Kidney epithelial cell (primary cell): ENCODE measurements around the gene CREG1. TPM values are rescaled to one million over a fixed set of nuclear protein-coding genes. Genes with fewer than 3 reads are reported as not detected.

ENCODE experiments used
- DNase-seq: peaks from one replicate; pipeline ENCODE4 v3.0.0-alpha.2; 2010; ENCODE audit warnings: low read depth
- H3K27me3 ChIP-seq: 2 replicates; pipeline ENCODE4 v1.6.0; 2011; ENCODE audit warnings: low read length; ENCODE audit not compliant: control insufficient read depth, insufficient read depth
- H3K36me3 ChIP-seq: 2 replicates; pipeline ENCODE4 v1.5.1; 2011; ENCODE audit warnings: low read length; ENCODE audit not compliant: control insufficient read depth, insufficient read depth
- H3K4me3 ChIP-seq: 2 replicates; pipeline ENCODE4 v1.5.1; 2011; ENCODE audit warnings: low read depth, mild to moderate bottlenecking, control low read depth, low read length
- total RNA-seq: library from RNA; depleted of rRNA; stranded (reverse); fragments of >200 nt; gene quantifications from 2 replicates; pipeline ENCODE4 v1.2.3, GENCODE V29; 2015
- TF ChIP-seq, protein P1 (sequence below): IDR thresholded peaks from 2 replicates; pipeline ENCODE4 v1.5.1; 2011; ENCODE audit warnings: mild to moderate bottlenecking, moderate library complexity, low read length, control low read depth, inconsistent platforms; ENCODE audit not compliant: insufficient read depth, poor library complexity, severe bottlenecking

Gene CREG1
- total RNA-seq, 1 donor from 2014 or later = 57.3 TPM

DNA sequence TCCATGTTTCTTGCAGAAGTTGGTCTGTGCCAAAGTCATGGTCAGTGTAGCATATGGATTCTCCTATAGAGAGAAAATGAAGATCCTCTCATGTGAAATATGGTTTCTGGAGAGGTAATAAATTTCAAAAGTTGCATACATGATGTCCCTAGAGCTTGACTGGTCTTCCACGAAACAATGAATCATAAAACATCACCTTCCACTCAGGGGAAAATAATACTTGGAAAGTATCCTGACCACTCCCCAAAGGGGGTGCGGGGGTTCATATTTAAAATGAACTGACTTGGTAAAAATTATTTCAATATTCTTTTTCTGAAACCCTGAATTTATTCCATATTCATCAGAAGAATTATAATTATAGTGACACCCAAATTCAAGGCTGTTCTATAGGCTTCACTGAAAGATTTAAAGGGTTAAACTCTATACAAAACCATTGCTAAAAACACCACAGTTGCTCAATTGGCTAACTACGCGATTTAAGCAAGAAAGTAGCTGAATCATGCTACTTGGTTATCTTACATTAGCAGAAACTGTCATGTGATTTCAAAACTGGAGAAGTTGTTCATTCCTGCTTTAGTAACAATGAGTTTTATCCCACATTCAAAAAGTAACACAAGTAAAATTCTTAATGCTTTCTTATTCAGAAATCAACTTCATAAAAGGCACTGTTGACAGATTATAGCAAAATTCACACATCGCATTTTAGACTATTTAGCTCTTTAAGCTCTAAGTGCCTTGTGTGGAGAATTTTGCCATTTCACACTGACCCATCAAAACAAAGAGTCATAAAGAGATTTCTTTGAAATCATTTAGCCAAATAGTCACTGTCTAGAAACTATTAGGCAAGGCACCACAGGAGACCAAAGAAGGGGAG lies 5.3 kb downstream of the CREG1 start:
- no peaks in the 10 kb centered on the region for H3K36me3 ChIP-seq
- H3K4me3 ChIP-seq = no peak overlapping the region
- DNase-seq = no peak
- TF ChIP-seq, protein P1, sequence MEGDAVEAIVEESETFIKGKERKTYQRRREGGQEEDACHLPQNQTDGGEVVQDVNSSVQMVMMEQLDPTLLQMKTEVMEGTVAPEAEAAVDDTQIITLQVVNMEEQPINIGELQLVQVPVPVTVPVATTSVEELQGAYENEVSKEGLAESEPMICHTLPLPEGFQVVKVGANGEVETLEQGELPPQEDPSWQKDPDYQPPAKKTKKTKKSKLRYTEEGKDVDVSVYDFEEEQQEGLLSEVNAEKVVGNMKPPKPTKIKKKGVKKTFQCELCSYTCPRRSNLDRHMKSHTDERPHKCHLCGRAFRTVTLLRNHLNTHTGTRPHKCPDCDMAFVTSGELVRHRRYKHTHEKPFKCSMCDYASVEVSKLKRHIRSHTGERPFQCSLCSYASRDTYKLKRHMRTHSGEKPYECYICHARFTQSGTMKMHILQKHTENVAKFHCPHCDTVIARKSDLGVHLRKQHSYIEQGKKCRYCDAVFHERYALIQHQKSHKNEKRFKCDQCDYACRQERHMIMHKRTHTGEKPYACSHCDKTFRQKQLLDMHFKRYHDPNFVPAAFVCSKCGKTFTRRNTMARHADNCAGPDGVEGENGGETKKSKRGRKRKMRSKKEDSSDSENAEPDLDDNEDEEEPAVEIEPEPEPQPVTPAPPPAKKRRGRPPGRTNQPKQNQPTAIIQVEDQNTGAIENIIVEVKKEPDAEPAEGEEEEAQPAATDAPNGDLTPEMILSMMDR = no peak
- no peaks in the 10 kb centered on the region for H3K27me3 ChIP-seq

DNA sequence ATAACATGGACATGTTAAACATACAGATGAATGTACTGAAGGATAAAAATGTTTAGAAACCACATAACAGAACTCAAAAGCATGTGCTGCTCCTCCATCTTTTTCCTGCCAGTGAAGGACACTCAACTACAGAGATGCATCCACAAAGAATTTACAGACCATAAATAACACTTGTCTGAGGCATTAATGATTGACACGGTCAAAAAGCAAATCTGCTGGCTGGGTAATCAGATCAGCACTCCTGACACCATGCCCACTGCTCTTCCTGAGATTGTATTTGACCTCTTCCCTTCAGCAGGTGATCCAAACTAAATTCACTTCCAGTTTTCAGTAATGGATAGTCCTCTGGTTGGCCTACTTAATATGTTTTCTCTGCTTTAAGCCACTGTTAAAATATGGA lies 6.6 kb downstream of the CREG1 start:
- Histone ChIP-seq H3K4me3 (no peak overlapping the region), H3K36me3 (no peaks in the 10 kb centered on the region), H3K27me3 (no peaks in the 10 kb centered on the region)
- no peak for DNase-seq
- TF ChIP-seq, protein P1 = no peak

DNA sequence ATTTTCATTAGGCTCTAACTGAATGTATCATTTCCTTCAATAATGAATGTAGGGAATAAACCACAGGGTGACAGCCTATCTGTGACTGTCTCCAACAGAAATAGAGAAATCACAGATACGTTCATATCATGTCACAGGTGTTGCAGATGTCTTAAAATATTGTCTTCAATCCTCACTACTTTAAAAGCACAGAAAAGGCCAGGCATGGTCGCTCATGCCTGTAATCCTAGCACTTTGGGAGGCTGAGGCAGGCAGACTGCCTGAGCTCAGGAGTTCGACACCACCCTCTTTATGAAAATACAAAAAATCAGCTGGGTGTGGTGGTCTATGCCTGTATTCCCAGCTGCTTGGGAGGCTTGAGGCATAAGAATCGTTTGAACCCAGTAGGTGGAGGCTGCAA lies 8.2 kb downstream of the CREG1 start:
- TF ChIP-seq, protein P1 = no peak
- no peaks in the 10 kb centered on the region for H3K27me3 ChIP-seq
- no peak overlapping the region for H3K4me3 ChIP-seq
- no peak for DNase-seq
- no peaks in the 10 kb centered on the region for H3K36me3 ChIP-seq

DNA sequence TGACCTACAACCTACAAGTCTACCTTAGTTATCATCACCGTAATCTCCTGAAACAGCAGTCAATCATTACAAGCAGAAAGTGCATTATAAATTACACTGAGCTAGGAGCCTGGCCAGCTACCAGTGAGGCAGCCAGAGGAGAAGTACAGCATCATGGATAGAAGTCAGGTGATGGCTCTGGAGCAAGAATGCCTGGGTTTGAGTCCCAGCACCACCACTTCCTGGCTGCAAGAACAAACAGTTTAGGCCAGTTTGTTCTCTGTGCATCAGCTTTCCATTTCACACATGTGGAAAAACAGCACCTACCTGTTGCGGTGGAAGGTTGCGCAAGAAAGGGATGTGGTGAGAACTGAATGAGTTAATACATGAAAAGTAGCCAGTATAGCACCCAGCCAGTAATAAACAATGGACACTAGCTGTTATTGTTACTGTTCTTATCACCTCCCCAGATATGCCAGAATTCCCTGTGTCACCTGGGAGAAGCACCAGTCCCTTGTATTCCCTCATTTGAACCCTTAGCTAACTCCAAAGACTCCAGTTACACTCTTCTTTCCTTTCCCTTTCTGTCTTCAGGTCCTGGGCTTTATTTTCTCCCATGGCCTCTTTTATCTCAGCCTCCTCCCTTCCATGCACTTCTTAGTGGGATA lies 9.0 kb downstream of the CREG1 start:
- Histone ChIP-seq H3K27me3 (no peaks in the 10 kb centered on the region), H3K4me3 (no peak overlapping the region), H3K36me3 (no peaks in the 10 kb centered on the region)
- DNase-seq = no peak
- TF ChIP-seq, protein P1 = no peak

DNA sequence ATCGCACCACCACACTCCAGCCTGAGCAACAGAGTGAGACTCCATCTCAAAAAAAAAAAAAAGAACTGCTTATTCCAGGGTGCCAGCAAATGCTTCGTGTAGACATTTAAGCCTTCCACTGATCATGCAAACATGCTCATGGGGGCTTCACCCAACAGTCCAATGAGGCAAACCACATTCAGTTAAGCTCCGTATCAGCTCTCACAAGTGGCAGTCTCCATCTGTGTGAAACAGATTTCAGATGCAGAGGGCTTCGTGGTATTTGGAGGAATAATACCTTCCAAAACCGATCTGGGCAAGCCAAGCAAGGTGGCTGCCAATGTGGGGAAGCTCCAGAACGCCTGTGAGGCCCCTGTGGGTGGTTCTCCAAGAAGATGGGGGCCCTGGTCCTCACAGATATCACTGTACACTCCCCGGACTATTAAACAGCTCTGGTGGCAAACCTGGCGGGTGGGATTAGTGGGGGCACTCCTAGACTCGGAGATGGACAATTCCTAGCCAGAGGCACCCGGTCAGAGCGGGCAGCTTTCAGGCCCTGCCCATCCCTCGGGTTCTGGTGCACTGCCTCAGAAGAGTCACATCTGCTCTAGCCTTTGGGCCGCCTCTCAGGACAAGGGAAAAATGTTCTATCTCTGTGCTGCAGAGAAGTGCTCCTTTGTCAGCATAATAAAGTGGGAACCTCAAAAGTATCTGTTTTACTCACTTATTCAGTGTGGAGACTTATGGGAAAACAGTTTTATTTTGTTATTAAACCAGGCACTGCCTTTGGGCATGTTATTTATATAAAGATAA lies 10.2 kb downstream of the CREG1 start:
- no peak overlapping the region for H3K4me3 ChIP-seq
- no peak for DNase-seq
- no peaks in the 10 kb centered on the region for H3K27me3 ChIP-seq
- TF ChIP-seq, protein P1 = no peak
- H3K36me3 ChIP-seq = no peaks in the 10 kb centered on the region
